HuH-7.5 (cell line): ENCODE results near the gene SUPT7L.
"Not testable (repeated sequence)": the region's sequence is repeated elsewhere in the genome, so short reads cannot be mapped to it uniquely, and the experiment has no call there.

Source experiments
- DNase-seq: peaks from one replicate; pipeline ENCODE4 v3.0.0; 2011; ENCODE audit warnings: low spot score

The SUPT7L gene

DNA sequence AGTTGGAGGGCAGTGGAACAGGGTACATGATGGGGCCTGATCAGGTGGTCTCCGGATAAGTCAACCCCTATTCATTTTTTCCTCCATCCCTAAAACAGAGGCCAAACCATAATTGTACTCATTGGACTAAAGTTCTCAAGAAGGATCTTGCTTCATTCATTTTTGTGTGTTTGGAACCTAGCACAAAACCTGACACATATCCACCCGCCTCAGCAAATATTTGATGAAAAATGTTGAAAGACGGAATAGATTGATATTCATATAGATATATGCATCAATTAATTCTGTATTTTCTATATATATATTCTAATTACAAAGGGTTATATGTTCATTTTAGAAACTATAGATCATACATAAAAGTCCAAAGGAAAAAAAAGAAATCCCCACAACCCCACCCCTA is 22.2 kb upstream of the SUPT7L start:
- no peak for DNase-seq

DNA sequence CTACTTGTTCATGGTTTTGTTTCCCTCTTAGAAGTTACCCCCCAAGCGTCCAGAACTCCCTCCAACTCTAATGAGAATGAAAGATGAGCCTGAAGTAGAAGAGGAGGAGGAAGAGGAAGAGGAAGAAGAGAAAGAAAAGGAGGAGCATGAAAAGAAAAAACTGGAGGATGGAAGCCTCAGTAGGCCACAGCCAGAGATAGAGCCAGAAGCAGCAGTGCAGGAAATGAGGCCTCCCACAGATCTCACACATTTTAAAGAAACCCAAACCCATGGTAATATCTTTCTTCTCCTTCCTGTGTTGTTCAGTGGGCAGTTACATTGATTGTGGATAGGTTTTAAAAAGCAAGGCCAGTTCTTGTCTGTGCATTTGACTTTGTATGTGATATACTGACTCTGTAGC is 21.6 kb upstream of the SUPT7L start:
- DNase-seq, result not testable (repeated sequence)

DNA sequence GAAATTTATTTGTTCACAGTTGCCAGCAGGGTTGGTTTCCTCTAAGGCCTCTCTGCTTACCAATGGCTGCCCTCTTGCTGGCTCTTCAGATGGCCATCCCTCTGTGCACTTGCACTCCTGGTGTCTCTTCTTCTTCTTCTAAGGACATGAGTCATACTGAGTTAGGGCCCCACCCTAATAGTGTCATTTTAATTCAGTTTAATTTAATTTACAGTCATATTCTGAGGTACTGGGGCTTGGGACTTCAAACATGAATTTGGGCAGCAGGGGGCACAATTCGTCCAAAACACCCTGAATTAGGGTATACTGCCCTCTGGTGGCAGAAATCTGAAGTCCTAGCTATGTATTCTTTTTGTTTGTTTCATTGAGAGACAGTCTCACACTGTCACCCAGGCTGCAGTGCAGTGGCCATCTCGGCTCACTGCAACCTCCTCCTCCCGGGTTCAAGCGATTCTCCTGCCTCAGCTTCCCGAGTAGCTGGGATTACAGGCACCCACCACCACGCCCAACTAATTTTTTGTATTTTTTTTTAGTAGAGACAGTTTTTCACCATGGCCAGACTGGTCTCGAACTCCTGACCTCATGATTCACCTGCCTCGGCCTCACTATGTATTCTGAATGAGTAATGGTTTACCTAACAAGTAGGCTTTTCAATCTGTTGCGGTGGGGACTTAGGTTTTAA is 20.1 kb upstream of the SUPT7L start:
- peak; percentile 26 for DNase-seq

DNA sequence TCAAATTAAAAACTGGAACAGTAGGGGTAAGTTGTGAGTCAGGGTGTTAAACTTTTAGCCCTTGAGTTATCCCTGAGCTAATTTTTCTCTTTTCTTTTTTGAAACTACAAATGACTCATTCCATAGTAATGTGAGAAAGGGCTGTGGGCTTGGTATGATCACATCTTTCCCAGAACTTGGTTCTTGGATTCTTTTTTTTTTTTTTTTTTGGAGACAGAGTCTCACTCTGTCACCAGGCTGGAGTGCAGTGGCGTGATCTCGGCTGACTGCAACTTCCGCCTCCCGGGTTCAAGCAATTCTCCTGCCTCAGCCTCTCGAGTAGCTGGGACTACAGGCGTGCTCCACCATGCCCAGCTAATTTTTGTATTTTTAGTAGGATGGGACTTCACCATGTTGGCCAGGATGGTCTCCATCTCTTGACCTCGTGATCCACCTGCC is 18.9 kb upstream of the SUPT7L start:
- DNase-seq, result not testable (repeated sequence)

DNA sequence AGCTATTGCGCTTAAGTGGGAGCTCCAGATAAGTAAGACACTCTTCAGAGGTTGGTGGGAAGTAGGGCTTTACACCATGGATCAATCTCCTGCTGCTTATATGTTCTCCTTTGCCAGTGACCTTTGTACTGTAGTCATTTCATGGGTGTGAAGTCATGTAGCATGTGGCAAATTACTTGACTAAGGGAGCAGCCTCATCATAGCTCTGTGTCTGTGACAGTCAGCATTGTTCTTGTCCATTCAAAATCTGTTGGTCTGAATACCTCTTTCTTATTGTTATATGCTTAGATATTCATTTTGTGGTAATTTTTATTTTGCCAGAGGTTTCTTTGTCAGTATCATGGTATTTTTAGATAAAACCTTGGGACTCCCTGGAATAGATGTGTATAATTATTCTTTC is 18.4 kb upstream of the SUPT7L start:
- no peak for DNase-seq

DNA sequence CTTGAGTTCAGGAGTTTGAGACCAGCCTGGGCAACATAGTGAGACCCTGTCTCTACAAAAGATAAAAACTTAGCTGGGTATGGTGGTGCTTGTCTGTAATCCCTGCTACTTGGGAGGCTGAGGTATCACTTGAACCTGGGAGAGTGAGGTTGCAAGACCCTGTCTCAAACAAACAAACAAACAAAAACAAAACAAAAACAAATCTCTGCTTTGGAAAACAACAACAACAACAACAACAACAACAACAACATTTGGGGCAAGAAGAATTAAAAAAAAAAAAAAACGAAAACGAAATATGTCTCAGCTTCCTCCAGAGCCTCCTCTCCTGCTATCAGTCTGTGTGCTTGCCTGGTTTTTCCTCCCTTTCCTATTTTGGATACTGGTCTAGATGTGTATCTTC is 17.2 kb upstream of the SUPT7L start:
- no peak for DNase-seq

DNA sequence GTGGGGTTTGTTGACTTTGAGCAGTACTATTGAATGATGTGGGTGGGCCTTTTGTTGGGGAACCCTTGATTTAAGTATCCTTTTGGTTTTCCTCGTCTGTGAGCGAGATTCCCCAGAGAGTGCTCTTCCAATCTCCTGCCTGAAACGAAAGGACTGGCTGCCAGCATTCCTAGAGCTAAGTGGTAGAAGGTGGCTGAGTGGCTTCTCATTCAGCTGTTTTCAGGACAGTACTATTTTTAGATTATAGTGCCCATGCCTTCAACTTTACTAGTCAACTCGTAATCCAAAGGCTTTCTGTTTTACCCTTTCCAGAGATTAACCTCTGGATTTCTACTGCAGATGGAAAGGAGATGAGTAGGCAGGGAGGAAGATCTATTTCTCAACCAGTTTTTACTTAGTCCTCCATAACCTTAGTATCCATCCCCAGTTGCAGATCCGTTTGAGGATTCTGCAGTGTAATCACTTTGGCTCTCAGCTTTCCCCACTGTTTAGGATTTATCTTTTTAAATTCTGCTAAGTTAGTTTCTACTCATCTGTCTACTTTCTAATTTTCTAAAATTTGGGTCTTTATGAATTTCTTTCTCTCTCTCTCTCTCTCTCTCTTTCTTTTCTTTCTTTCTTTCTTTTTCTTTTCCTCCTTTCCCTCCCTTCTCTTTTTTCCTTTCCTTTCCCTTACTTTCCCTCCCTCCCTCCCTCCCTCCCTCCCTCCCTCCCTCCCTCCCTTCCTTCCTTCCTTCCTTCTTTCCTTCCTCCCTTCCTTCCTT is 9.5 kb upstream of the SUPT7L start:
- DNase-seq, result no peak

DNA sequence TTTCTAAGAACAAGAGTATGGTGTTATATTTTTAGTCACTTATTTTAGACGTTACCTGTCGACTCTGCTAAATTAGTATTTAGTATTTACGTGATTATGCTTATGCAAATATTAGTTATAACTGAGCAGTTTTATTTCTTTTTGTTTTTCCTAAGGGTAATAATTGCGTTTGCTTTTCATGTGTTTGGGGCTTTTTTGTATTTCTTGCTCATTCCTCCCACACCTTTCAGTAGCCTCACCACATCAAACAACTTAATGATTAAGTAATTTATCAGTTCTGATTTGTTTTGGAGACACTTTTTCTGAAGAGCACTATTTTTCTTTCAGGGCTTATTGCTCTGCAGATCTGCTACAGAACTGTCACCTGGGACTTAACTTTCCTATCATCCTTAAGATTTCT is 7.8 kb upstream of the SUPT7L start:
- no peak for DNase-seq

DNA sequence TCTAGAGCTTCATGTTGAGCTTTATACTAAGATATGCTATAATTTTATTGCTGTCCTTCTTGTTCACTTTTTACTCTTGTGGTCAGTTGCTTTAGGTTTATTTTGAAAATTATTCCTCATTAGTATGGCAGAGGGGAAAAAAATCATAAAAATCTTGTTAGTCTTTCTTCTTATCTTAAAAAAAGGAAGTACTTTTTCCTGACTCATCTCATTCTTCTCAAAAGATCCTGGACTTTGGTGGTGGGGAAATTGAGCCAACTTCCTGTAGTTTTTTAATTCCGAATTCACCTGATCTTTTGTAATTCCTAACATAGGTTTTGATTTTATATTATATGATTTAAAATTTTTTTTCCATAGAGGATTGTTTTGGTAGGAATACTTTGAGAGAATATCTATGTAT is 4.0 kb upstream of the SUPT7L start:
- DNase-seq, result no peak

DNA sequence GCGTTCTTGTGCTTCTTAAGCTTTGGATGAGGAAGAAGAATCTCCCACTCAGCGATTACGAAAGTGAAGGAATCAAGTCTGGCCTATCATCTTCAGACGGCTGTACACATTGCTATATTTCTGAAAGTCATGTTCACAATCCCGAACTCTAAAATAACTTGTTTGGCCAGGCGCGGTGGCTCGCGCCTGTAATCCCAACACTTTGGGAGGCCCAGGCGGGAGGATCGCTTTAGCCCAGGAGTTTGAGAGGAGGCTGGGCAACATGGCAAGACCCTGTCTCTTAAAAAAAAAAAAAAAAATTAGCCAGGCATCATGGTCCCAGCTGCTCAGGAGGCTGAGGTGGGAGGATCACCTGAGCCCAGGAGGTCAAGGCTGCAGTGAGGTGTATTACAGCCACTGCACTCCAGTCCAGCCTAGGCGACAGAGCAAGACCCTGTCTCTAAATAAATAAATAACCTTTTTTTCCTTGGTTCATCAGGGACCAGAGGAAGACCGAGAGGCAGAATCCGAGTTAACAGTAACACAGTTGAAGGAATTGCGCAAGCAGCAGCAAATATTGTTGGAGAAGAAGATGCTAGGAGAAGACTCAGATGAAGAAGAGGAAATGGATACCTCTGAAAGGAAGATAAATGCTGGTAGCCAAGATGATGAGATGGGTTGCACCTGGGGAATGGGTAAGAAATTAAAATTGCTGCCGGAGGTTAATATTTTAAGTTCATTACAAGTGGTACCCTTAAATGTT is 1.4 kb upstream of the SUPT7L start:
- no peak for DNase-seq

DNA sequence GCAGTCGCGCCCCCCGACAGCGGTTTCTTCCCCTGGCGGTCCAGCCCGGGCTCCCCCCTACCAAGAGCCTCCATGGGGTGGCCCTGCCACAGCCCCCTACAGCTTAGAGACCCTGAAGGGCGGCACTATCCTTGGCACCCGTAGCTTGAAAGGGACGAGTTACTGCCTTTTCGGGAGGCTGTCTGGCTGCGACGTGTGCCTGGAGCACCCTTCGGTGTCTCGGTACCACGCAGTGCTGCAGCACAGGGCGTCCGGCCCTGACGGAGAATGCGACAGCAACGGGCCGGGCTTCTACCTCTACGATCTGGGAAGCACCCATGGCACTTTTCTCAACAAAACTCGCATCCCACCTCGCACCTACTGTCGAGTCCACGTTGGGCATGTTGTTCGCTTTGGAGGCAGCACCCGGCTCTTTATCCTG is 750 bp upstream of the SUPT7L start:
- DNase-seq, result no peak

DNA sequence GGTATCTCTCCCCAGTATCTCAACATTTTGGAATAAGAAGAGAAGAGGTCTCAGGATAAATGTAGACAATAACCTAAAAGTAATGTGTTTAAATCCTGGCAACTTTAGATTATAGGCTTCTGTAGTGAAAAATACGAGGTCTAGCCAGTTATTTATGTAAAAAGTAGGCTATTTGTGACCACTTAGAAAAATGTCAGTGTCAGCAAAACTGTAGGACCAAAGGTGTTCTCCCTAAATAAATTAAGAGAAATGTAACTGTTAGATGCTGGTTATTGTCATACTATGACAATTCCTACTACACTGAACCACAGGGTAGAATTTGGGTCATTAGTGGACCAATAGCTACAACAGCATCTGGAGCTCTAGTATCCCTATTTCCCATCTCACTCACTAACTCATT is 2.0 kb downstream of the SUPT7L start:
- no peak for DNase-seq

DNA sequence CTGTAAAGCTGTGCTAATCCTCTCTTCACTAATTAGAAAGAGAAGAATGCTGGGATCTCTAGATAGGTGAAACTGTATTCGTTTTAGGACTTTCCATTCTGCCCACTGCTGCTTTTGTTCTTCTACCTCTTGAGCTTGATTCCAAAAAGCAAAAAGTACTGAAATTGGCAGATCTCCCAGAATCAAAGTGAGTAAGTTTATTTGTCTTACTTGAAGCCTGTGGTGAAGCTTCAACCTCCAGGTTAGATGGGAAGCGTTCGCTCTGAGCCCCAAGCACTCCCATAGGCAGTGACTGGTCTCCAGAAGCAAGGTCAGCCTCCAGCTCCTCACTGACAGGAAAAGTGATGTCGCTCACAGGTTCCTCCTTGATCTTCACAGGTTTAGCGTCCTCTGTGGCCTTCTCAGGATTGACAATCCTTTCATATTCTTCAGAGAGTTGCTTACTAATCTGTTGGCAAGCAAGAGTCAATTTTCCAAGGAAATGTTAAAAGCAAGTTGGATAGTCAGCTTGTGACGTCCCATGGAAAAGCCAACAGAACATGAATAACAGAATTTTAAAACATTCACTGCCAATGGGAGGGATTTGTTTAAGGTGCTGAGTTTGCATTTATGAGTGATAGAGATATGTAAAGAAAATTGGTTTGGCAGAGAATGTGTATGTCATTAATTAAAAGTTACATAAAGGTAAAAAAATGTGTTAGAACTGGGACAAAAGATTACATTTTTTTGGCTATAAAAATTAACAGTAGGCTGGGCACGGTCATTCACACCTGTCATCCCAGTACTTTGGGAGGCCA is 8.1 kb downstream of the SUPT7L start:
- DNase-seq, result no peak

DNA sequence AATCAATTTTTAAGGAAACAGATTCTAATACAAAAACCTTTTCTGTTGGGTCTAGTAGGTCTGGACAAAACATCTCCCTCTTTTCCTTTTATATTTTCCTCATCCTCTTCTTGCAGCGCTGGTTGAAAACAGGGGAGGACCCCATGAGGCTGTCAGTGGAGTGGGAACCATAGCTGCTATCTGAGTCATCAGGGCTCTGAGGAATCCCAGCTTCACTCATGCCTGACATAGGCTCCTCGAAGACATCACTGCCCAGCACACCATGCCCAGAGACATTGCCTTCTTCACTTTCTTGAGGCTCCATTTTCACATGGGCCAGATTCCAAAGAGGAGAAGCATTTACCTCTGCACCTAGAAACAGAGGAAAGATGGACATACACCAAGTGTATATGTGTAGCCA is 10.0 kb downstream of the SUPT7L start:
- no peak for DNase-seq

DNA sequence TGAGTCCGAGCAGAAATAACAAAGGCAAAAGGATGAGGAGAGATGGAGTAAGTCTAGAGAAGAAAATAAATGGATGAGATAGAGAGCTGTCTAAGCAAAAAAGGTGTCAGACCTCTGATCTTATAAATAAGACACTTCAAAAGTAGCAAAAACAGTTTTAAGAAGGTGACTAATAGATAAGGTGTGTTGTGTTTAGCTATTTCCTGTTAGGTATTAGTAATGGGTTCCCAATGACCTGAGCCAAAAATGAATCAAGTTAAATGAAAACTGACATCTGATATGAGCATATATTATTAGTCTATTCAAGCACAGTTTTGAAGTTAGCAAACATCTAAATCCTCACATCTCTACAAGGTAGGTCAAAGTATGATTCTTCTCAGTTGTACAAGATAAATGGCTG is 10.6 kb downstream of the SUPT7L start:
- DNase-seq, result no peak

DNA sequence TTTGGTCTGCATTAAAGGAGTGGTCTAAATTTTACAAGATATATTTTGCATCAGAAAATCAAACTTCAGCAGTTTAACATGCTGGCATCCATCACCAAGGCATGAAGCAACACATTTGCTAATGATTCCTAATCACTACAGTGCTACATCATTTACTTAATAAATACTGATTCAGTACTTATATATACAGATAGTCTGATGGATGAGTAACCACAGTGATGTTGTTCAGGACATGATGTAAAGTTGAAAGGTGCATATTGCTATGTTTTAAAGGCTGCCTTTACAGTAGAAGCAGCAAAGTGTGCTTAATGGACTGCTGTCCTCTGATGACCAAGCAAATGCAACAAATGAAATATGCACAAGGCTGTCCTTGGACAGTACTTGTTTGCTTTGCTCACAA is 11.1 kb downstream of the SUPT7L start:
- DNase-seq, result no peak

DNA sequence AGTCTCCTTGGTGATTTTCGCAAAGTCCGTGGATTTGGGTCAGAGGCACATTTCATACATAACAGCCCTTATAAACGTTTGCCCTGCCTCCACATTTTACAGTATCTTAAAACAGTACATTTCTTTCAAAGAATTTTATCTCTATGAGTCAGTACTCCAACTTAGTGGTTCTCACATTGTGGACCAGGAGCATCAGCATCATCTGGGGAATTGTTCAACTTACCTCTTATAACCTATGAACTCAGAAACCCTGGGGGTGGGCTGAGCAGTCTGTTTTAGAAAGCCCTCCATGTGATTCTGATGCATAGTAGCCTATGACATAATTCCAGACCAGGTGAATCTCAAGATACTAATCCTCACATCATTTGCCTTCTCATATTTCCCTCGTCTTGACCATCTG is 12.4 kb downstream of the SUPT7L start:
- no peak for DNase-seq

DNA sequence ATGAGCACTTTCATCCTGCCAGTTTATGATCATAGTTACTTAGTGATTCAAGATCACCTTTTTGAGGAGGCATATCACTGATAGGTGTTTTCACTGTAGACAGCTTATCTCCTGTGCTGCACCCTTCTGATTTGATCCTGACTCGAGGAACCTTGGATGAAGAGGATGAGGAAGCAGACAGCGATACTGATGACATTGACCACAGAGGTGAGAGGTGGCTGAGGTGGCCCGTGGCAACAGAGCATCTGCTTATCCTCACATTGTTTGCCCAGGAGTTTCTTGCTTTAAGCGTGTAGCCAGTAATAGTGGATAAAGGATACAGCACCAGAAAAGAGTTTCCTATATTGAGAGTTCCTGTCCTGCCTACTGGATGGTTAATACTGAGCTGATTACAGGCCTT is 15.7 kb downstream of the SUPT7L start:
- DNase-seq, result no peak

DNA sequence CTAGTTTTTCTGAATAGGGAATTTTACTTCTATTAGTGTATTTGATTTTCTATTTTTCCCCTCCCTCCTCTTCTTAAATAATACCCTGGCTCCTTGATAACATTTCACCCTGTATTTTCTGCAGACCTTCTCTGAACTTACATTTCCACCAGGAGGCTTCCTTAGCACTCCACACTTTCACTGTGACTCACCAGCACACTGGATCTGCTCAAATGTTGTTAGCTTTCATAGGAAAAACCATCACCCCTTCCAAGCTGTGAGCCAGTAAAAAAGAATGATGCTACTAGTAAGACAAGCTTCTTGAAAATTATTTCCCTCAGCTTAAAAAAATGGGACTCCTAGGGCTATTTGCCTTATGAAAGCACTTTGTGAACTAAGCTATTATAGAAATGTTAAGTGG is 16.1 kb downstream of the SUPT7L start:
- DNase-seq, result no peak

DNA sequence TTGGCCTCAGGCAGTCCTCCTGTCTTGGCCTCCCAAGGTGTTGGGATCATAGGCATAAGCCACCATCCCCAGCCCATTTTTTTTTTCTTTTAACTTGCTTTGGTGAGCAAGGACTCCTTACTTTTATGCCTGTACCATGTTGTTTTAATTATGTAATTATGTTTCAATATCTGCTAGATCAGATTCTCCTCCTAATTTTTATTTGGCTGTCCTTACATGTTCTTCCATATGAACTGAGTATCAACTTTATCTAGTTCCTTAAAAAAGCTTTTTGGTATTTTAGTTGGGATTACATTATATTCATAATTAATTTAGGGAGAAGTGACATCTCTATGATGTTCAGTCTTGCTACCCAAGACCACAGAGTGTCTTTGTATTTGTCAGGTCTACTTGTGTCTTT is 18.2 kb downstream of the SUPT7L start:
- DNase-seq, result no peak

DNA sequence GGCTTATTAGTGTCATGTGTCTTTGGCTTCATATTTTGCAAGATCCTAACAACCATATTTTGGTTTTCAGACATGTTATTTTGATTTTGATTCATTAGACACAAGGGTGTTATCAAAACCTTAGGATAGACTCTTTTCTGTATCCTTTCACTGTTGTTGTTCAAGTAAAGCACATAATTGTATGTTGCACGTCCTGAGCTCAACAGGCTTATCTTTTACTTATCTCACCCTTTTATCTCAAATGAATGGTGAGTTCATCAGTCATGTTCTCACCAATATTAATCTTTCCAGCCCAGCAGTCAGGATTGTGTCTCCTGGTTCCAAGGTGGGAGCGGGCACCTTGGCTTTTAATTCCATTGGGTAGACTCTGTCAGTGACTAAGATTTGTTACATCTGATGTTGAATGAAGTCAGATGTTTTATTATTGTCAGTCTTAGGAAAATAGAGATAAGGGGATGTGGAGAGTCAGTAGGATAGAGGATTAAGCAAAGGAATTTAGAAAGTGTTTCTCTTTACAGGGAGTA is 22.6 kb downstream of the SUPT7L start:
- DNase-seq, result no peak

DNA sequence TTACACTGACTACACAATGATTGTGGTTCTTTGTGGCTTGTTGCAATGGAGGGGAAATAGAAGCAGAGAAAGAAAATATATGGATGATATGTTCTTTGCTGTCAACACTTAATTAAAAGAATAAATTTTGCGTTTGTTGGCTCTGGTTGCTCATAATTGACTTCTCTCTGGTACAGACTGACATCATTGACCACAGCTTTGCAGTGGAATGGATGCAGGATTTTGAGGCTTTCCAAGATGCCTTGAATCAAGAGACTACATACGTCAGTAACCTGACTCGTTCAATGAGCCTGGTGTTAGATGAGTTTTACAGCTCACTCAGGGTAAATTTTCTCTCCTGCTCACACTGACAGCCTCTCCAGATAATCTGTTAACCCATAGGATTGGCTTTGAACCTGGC is 24.7 kb downstream of the SUPT7L start:
- DNase-seq, result no peak
